NCI-H2029 treated with DMSO at 0.1 percent for 48 hours (cell line): ENCODE data around the gene CAND1.
"Not testable (repeated sequence)": the region's sequence is repeated elsewhere in the genome, so short reads cannot be mapped to it uniquely, and the experiment has no call there.

ENCODE experiments used
- DNase-seq: peaks from one replicate; lab custom pipeline; 2025; lab: John Stamatoyannopoulos, UW

Gene CAND1

DNA sequence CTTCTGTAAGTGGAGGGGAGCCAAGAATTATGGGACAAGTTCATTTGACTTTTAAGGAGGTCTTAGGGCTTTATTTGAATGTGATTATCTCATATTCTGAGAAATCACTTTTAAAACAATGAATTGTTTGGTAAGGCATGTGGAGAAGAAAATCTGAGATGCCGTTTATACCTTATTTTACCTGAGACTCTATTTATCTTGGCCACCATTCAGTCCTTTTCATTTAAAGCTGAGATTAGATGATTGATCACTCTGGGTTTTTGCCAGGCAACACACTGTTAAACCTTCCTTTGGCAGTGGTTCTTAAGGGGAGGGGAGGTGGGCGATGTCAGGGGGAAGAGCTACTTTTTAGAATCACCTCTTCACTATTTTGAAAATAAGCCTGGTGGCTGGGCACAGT, 11.4 kb downstream of the CAND1 start:
- peak; percentile 64 for DNase-seq

DNA sequence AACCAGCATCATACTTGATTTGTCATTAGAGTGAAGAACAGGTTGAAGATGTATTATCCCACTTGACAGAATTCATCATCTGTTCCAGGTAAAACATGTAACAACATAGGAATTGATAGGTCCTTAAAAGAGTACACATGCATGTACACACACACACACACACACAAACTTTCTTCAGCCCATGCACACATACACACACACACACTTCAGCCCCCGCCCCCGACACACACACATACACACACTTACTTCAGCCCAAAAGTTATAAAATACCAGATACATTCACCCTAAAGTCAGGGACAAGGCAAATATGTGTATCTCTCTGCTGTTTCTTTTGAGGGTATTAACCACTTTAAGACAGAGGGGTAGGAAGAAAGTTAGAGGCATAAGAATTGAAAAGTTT, 15.4 kb downstream of the CAND1 start:
- no peak for DNase-seq

DNA sequence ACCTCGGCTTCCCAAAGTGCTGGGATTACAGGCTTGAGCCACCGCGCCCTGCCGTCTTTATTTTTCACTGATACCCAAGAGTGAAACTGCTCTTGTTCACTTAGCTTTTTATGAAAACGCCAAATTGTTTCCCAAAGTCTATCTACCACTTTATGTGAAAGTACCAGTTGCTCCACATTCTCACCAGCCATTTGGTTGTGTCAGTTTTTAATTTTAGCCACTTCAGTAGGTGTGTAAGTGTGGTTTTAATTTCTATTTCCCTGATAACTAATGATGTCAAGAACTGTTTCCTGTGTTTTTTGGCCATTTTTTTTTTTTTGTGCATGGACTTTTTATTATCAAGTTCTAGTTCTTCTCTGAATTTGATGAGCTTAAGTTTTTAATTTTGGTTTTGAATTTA, 17.1 kb downstream of the CAND1 start:
- DNase-seq: no peak

DNA sequence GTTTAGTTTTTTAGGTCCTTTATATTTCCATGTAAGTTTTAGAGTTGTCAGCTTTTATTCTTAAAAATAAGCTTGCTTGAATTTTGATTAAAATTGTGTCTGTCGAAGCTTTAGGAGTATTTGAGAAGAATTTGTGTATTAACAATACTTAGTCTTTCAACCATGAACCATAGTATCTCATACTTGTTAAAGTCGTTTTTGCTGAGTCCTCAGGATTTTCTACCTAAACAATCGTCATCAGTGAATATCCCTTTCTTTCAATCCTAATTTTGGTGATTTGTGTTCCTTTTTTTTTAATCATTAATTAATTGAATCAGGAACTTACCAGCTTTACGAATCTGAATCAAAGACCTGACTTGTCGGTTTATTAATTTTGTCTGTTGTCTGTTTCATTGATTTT, 18.2 kb downstream of the CAND1 start:
- DNase-seq: no peak

DNA sequence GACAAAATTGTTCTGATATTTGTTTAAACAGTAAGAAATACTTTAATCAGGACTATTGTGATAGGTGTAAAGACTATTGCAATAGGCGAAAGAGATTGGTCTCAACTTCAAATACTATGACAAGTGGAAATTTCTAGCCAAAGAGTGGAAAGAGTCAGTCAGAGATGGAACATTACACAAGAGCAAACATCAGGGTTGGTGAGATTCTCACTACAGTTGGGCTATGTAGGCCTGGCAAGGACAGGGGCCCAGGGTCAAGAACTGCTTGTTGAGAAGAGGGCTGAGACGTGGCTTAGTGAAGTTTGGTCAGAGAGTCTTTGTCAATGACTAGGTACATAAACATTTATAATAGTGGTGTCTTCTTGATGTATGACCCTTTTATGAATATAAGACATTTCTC, 19.4 kb downstream of the CAND1 start:
- DNase-seq: no peak

DNA sequence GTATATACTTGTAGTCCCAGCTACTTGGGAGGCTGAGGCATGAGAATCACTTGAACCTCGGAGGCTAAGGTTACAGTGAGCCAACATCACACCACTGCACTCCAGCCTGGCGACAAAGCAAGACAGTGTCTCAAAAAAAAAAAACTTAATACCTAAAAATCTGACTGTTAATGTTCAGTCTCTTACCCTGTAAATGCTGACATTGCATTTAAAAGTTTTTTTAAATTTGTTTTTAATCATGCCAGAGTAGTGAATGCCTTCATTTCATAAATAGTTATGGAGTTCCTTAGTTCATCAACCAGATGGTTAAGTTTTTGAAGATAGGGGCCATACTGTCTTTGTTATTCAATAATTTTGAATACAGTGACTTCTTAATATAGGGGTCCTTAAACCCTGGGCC, 21.2 kb downstream of the CAND1 start:
- no peak for DNase-seq

DNA sequence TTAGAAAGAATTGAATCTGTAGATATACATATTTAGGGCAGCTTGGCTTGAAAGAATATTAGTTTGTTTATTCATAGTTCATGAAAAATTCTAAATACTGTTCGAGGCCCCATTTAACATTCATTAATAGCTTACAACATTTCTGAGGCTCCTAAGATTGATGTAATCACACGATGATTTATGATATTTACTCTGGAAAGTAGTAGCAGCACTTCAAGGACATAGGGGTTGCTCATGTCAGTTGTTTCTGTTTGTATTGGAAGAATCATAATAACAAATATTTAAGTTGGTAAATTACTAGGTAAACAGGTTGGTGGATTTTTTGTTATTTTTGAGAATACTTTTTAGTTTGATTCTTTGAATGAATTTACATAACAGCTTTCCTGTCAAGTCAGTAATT, 30.4 kb downstream of the CAND1 start:
- DNase-seq: no peak

DNA sequence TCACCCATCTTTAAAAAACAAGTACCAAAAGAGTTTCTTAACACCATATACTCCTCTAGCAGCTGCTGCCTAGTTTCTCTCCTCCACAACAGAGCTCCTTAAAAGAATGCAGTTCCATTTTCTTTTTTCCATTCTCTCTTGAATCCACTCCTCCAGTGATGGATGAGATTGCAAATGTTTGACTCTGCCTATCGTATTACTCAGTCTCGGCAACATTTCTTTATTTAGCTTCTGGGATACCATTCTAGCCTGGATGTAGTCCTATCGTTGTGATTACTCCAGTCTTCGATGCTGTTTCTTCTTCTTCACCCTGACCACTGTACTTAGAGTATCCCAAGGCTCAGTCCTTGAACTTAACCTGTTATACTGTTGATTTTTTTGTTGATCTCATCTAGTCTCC, 30.8 kb downstream of the CAND1 start:
- no peak for DNase-seq

DNA sequence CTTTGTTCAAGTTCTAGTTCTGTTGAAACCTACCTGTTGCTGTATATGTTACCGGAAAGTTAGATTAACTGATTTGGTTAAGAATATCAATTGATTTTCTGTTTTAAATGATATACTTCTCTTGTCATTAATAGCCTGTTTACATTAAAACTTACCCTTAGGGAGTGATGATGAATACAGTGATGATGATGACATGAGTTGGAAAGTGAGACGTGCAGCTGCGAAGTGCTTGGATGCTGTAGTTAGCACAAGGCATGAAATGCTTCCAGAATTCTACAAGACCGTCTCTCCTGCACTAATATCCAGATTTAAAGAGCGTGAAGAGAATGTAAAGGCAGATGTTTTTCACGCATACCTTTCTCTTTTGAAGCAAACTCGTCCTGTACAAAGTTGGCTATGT, 33.0 kb downstream of the CAND1 start:
- DNase-seq: no peak

DNA sequence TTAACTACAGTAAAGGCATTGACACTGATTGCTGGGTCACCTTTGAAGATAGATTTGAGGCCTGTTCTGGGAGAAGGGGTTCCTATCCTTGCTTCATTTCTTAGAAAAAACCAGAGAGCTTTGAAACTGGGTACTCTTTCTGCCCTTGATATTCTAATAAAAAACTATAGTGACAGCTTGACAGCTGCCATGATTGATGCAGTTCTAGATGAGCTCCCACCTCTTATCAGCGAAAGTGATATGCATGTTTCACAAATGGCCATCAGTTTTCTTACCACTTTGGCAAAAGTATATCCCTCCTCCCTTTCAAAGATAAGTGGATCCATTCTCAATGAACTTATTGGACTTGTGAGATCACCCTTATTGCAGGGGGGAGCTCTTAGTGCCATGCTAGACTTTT, 36.4 kb downstream of the CAND1 start:
- DNase-seq: no peak

DNA sequence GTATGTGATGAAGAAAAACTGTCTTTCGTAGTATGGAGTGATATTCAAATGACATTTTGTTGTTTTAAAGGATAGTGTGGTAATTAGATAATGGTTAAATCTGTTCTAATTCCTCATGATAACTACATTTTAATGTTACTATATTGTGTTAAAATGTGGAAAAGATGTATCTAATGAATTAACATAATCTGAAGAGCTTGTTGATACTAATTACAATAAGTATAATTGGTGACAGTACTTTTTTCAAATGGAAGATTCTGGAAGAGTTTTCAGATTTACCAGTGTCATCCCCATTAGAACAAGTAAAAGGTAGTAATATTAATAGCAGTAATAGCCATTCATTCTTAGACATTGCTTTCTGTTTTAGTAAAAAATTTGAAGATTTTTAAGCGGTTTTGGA, 37.6 kb downstream of the CAND1 start:
- no peak for DNase-seq

DNA sequence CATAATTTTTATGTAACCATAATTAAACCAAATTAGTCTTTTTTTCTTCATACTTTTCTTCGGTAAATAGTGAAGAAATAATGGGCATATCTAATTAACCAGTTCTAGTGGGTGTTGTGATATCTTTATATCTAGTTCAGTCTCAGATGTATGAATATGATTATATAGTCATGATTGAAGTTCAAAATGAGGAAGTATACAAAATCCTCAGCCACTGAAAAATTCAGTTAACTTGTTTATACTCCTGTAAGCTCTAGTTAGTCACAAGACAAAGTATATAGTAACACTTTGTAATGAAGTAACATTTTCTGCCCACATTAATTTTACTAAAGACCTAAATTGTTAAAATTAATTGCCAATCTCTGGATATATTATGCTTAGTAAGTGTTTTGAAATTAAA, 46.5 kb downstream of the CAND1 start:
- DNase-seq: no peak

DNA sequence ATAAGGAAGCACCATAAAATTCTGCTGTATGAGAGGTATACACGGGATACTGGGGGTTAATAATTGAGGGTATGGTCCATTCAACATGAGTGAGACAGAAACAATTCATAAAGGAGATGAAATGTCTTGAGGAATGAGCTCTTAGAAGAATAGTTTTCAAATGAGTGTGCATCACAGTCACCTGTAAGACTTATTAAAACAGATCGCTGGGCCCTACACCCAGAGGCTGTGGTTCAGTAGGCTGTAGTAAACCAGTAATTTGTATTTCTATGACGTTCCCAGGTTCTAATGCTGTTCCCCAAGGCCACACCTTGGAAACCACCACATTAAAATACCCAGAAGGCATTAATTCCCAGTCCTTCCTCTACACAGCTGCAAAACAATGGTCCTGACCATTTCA, 49.6 kb downstream of the CAND1 start:
- DNase-seq: no peak

DNA sequence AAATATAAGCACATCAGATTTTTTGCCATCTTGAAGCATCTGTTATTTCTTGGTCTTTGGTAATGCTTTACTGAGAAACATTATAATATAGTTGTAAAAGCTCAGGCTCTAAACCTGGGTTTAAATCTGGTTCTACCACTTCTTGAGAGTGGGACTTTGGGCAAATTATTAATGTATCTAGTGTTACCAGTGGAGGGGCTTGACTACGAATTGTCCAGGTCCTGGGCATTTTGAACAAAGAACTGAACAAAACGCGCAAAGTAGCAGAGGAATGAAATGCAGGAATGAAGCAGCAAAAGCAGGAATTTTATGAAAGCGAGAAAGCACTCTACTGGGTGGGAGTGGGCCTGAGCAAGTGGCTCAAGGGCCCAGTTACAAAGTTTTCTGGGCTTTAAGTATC, 50.8 kb downstream of the CAND1 start:
- DNase-seq: no peak

DNA sequence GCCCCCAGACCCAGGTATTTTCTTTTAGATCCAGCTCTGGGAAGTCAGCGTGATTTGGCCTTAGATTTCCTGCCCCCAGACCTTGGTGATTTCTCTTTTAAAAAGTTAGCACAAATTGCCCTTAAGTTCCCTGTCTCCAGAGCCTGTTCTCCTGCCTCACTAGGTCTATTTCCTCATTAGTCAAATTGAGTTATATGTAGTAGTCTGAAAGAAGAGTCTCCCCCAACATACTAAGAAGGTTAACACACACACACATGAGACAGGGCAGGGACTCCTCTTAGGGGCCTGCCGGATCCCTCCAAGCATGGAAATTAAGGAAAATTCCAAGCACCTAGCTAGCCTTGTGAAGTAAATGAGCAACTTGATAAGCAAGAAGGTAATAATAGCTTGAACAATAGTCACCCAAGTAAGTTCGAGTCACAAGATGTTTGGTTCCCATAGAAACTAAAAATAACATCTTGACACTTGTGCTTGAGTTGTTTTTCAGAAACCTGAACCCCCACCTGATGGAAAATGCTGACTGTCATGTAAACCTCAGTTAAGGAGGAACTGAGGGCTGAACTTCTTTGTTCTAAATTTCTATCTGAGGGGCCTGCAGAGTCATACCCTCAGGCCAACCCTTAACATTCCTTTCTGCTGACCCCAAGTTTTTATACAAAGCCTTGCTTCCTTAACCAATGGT, 51.6 kb downstream of the CAND1 start:
- no peak for DNase-seq

DNA sequence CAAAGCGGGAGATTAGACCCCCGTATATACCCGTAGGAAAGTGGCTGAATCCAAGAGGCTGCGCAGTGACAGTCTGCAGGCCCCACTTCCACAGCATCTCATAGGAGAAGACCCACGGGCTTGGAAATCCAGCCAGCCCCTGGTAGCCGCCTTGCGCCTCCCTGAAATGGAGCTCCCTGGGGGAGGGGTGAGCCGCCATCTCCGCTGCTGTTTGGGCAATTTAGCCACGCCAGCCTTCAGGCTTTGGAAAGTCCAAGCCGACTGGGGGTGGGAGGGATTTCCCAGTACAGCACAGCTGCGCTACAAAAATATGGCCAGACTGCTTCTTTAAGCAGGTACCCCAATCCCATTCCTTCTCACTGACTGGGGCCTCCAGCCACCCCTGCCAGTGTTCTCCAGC, 53.4 kb downstream of the CAND1 start:
- no peak for DNase-seq

DNA sequence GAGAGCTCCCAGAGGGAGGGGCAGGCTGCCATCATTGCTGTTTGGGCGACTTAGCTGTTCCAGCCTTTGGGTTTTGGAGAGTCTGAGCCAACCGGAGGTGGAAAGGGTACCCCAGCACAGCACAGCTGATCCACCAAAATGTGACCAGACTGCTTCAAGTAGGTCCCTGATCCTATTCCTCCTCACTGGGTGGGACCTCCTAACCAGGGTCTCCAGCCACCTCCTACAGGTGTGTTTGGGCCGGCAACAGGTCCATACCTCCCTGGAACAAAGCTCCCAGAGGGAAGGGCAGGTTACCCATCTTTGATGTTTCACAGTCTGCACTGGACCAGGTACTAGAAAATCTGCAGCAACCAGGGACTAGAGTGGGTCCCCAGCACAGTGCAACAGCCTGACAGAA, 53.8 kb downstream of the CAND1 start:
- DNase-seq: no peak

DNA sequence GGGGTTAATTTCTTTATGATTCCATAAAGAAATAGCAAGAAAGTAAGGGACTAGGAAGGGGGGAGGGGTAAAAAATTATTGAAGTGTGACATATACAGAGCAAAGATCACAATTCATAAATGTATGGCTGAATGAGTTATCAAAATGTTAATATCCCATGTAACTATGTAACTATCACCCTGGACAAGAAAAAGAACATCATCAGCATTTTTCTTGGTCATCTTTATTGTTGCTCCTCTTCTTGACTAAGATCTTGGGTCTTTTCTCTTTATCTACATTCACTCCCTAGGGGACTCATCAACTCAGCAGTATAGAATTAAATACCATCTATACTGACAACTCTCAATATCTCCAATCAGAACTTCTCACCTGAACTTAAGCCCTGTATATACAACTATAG, 57.5 kb downstream of the CAND1 start:
- DNase-seq: no peak

DNA sequence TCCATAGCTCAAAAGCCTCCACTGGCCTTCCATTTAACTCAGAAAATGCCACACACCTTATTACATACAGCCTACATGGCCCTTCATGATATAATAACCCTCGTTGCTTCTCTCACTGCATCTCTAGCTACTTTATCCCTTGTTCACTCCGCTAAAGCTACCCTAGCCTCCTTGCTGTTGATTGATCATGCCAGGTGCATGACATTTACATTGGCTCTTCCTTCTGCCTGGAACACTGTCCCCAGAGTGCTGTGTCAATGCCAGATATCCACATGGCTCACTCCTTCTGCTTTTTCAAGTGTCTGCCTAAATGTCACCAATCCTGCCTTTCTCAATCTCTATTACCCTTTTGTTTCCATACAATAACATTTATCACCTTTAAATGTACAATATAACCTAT, 58.3 kb downstream of the CAND1 start:
- DNase-seq: peak; percentile 72

DNA sequence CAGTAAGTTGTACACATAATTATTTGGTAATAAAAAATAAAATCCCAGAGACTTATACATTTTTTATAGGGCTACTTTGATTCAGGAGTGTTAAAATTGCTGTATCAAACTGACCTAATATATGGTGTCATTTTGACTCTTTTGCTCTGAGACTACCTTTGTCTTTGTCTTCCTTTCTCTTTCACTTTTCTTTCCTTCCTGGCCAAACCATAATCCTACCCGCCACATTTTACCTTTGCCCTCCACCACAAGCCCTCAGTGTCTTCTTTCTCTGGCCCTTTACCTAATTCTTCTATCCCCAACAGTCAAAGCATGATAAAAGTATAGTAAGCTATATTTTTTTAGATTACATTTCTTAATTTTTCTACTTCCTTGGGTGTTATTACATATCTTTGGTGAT, 62.0 kb downstream of the CAND1 start:
- no peak for DNase-seq

DNA sequence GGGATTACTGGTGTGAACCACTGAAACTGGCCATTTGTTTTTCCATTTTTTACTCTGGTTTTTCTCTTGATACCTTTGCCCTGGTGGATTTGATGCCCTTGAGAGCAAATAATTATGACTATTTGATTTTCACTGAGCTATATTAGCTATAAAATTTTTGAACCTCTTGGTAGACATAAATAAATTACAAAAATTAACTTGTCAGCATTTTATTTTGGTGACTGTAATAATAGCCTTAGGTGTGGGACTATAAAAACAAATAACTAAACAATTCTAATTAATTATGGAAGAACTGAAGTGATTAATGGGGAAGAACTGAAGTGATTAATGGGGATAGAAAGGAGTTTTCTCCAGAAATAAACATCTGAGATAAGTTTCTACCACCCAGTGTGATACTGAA, 62.7 kb downstream of the CAND1 start:
- no peak for DNase-seq

DNA sequence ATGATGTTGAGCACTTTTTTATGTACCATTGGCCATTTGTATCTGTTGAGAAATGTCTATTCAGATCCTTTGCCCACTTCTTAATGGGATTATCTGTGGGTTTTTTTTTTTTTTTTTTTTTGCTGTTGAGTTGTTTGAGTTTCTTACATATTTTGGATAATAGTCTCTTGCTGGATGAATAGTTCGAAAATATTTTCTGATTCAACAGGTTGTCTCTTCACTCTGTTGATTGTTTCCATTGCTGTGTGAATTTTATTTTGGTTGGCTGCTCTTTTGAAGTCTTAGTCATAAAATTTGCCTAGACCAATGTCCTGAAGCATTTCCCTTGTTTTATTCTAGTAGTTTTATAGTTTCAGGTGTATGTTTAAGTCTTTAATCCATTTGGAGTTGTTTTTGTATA, 64.5 kb downstream of the CAND1 start:
- no peak for DNase-seq

DNA sequence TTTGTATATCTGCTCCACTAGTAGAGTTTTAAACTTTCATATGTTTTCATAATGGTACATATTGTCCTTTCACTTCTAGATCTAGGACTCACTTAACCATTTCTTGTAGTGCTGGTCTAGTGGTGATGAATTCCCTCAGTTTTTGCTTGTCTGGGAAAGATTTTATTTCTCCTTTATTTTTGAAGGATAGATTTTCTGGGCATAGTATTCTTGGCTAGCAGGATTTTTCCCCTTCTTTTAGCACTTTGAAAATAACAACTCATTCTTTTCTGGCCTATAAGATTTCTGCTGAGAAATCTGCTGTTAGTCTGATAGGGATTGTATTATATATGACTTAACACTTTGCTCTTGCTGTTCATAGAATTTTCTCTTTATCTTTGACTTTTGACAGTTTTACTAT, 69.3 kb downstream of the CAND1 start:
- no peak for DNase-seq

DNA sequence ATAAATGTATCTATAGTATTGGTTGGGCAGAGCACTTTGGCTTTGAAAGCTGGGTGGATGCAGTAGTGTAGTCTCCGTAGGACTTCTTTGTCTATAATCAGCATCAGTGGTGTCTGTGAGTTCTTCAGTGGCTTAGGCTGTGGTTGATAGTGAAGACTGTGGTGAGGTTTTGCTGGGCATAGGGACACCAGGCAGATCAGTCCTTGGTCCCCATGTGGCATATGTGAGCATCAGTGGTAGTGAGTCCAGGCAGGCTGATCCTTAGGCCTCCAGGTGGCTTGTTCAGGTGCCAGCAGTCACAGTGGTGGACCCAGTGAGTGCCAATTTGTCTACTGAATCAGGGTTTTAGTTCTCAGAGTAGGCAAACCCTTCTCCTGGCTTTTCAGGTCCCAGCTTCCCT, 70.4 kb downstream of the CAND1 start:
- no peak for DNase-seq

DNA sequence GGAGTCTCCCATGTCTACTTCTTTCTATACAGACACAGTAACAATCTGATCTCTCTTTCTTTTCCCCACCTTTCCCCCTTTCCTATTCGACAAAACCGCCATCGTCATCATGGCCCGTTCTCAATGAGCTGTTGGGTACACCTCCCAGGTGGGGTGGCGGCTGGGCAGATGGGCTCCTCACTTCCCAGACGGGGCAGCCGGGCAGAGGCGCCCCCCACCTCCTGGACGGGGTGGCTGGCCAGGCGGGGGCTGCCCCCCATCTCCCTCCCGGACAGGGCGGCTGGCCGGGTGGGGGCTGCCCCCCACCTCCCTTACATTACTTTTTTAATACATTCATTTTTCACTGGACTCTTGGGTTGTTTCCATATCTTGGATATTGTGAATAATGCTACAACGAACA, 71.9 kb downstream of the CAND1 start:
- DNase-seq: not testable (repeated sequence)
